Endothelial cell of umbilical vein (primary cell): ENCODE results near the gene APOBEC3F.

Experiments used
- CTCF ChIP-seq, 2 donors: IDR thresholded peaks; 1 replicate in 1 of 2; 2 replicates in 1 of 2; pipeline ENCODE4 v1.5.1; 2011; ENCODE audit warnings: low read length in 2 of 2, mild to moderate bottlenecking in 2 of 2, moderate library complexity in 2 of 2, control low read depth in 1 of 2, inconsistent platforms in 1 of 2, low read depth in 1 of 2; ENCODE audit not compliant: insufficient read depth in 1 of 2; ENCODE audit errors: extremely low read depth in 1 of 2
- MAX ChIP-seq: IDR thresholded peaks from 2 replicates; pipeline ENCODE4 v1.6.1; 2011; ENCODE audit not compliant: insufficient read depth, insufficient read length
- POLR2A ChIP-seq: IDR thresholded peaks from 2 replicates; pipeline ENCODE4 v1.6.1; 2012; ENCODE audit warnings: low read depth, mild to moderate bottlenecking, control low read depth, low read length
- POLR2AphosphoS5 ChIP-seq: IDR thresholded peaks from 2 replicates; pipeline ENCODE4 v1.6.1; 2012; ENCODE audit warnings: low read depth, mild to moderate bottlenecking, control low read depth, low read length, moderate library complexity; ENCODE audit not compliant: insufficient read depth

- TF ChIP-seq POLR2A (no peak), CTCF (IDR thresholded peaks at IDR 0.05; ENCODE audit: extremely low read depth in 1 of 2, insufficient read depth in 1 of 2, low read depth in 1 of 2, low read length in 2 of 2) (no peak), POLR2AphosphoS5 (no peak), MAX (no peak)
These were observed 33.5 kb upstream of the APOBEC3F start for GRCh38 chr22:39007177-39007576.
